ENCODE data around the gene STK10.

STK10 gene

DNA sequence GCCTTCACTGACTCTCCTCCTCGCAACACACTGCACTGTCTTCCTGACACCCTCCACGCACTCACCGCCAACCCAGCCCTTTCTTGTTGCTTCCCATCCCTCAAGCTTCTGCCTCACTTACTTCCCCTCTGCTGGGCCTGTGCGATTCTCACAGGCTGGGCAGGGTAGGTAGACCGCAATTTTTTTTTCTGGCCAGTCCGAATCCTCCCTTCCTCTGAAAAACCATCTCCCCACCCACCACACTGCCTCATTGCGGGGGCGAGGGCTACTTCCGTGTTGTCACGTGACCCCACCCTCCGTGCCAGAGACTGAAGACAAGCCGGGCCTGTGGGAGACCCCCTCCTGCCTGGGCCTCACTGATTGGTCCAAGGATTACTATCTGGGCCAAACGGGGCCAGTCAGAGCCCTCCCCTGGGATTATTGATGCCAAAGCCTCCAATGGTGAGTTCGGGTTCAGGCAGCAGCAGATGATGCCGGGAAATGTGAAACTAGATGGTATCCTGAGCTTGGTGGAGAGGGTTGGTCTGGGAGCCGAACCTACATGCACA, 73.1 kb downstream of the STK10 start:
- no peak for DNase-seq (ENCODE audit: low read depth)

DNA sequence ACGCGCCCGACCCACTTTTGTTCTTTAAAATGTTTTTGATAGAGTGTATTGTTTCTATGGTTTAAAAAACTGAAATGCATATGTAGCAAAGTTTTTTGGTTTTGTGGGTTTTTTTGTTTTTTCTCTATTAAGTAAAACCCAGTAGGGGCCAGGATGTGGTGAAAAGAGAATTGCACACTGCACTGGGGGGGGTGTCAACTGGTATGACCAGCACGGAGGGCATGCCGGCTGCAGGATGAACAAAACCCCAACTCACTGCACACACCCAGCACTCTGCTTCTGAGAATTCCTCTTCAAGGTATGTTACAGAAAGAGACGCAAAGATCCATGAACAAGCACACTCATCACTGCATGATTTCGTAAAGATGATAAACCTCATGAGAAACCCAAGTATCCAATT, 75.0 kb downstream of the STK10 start:
- TF ChIP-seq, protein P1, sequence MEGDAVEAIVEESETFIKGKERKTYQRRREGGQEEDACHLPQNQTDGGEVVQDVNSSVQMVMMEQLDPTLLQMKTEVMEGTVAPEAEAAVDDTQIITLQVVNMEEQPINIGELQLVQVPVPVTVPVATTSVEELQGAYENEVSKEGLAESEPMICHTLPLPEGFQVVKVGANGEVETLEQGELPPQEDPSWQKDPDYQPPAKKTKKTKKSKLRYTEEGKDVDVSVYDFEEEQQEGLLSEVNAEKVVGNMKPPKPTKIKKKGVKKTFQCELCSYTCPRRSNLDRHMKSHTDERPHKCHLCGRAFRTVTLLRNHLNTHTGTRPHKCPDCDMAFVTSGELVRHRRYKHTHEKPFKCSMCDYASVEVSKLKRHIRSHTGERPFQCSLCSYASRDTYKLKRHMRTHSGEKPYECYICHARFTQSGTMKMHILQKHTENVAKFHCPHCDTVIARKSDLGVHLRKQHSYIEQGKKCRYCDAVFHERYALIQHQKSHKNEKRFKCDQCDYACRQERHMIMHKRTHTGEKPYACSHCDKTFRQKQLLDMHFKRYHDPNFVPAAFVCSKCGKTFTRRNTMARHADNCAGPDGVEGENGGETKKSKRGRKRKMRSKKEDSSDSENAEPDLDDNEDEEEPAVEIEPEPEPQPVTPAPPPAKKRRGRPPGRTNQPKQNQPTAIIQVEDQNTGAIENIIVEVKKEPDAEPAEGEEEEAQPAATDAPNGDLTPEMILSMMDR (conservative IDR thresholded peaks at IDR 0.05; ENCODE audit: low read length), result no peak
- no peak overlapping the region for H3K4me3 ChIP-seq (ENCODE audit: low read length)
- peak; percentile 43 for DNase-seq (ENCODE audit: low read depth)

More for the DNA sequence above, 73.1 kb downstream of the STK10 start:
- TF ChIP-seq, protein P1 (conservative IDR thresholded peaks at IDR 0.05; ENCODE audit: low read length), result no peak
- no peak overlapping the region for H3K4me3 ChIP-seq (ENCODE audit: low read length)

DNA sequence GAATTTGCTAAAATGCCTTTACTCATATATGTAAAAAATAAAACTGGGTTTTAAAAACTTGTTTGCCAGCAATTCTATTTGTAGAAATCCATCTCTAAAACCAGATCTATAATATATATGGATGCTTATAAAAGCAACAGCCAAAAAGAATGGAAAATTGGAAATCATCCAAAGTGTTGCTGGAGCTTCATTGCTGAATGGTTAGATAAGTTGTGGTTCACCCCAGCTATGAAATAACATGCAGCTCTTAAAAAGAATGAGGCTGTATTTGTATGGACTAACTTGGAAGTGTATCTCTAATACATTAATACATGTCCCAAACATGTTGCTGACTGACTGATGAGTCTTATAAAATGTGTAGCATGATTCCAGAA, 76.2 kb downstream of the STK10 start:
- TF ChIP-seq, protein P1 (conservative IDR thresholded peaks at IDR 0.05; ENCODE audit: low read length), result no peak
- peak; percentile 90 for DNase-seq (ENCODE audit: low read depth)
- no peak overlapping the region for H3K4me3 ChIP-seq (ENCODE audit: low read length)

DNA sequence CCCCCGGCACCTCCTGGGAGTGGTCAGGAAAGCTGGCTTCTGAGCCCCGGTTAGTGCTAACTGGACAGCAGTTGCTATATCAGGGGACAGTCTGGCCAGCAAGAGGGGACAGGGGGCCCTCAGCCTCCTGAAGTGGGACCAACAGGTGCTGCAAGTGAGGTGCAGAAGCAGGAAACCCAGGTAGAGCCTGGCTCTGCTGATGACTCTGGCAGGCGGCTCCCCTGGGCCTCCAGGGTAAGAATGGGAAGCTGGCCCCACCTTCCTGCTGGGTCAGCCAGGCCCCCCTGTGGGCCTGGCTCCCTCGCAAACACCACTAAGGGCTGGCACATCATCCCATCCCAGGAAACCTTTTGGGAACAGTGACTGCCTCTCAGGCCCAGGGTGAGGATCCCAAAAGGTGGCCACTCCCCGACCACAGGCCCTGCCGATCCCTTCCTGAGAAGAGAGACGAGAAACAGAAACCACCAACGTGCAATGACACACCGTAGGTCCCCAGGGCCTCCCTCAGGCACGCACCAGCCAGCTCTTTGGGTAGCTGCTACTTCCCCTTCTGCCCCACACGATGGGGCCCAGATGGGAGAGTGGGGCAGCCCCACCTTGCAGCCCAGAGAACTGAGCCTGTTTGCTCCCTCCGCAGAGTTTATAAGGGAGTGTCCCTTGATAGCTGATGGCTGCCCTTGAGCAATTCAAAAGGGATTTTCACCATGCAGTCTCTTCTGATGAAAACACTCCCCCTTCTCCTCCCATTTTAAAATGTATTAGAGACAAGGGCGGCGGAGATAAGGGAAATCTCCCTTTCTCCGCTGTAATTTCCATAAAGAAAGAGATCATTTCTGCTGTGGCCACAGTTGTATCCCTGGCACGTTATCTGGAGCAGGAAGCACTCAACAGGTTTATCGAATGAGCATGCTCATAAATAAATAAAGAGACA, 76.8 kb downstream of the STK10 start:
- TF ChIP-seq, protein P1 (conservative IDR thresholded peaks at IDR 0.05; ENCODE audit: low read length), result no peak
- peak overlapping the region; percentile 33 for H3K4me3 ChIP-seq (ENCODE audit: low read length)
- DNase-seq (ENCODE audit: low read depth), result peak; percentile 81

DNA sequence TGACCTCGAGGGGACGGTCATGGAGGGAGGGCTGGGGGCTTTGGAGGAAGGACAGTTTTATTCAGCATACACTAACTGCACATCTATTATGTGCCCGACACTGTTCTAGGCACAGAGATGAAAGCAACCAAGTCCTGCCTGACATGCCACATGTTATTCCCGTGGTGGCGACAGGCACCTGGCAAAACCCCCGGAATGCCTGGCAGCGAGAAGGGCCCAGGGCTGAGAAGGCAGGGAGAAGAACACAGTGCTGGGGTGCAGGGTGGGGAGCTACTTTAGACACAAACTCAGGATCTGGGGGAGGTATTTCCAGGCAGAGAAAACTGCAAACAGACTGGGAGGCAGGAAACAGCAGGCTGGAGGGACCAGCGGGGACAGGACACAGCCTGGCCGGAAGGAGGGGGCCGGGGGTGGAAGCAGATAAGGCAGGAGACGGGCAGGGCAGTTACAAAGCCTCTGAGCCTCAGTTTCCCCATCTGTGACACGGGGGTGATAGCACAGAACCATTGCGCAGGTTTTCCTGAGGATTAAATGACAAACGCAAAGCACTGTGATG, 77.7 kb downstream of the STK10 start:
- no peak for DNase-seq (ENCODE audit: low read depth)
- H3K4me3 ChIP-seq (ENCODE audit: low read length), result no peak overlapping the region
- TF ChIP-seq, protein P1 (conservative IDR thresholded peaks at IDR 0.05; ENCODE audit: low read length), result no peak

DNA sequence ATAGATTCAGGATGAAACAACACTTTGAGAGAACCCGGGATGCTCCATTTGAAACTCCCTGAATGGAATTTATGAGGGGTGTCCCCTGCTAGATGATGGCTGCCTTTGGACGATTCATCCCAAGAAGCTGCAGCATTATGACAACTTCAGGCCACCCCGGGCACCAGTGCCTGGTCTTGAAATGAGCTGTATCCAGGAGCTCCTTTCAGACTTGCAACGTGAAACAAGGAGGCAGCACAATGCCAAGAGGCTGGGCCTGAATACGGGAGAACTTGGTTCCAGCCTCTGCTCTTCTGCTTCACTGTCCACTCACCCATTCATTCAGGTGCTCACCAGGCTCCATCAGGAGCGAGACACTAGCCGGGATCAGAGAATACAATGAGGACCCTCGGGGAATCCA, 78.3 kb downstream of the STK10 start:
- DNase-seq (ENCODE audit: low read depth), result no peak
- TF ChIP-seq, protein P1 (conservative IDR thresholded peaks at IDR 0.05; ENCODE audit: low read length), result no peak
- H3K4me3 ChIP-seq (ENCODE audit: low read length), result no peak overlapping the region

All from AG10803 (cell line).